SK-N-SH (cell line): ENCODE measurements around the gene NCAPH2. TPM values are rescaled to one million over a fixed set of nuclear protein-coding genes. Genes with fewer than 3 reads are reported as not detected.

Experiments used
- CTCF ChIA-PET: fragments of 300-600, 350-600 bp; formaldehyde crosslinking; extraction: SDS; loops from one replicate; lab custom pipeline; 2021; lab: Yijun Ruan, JAX
- POLR2A ChIA-PET: fragments of 350-600 bp; sonication (Branson Sonifier 250); formaldehyde crosslinking; extraction: SDS; loops from one replicate; lab custom pipeline; 2020; ENCODE audit warnings: antibody characterized with exemption, inconsistent platforms; lab: Yijun Ruan, JAX
- DNase-seq: peaks from one replicate; pipeline ENCODE4 v3.0.0; 2012
- H2AFZ ChIP-seq: fragments of 200-600 bp; sonication (generic); 2 replicates; pipeline ENCODE4 v1.8.1; 2016; ENCODE audit warnings: antibody characterized with exemption, mild to moderate bottlenecking, low read depth
- H3F3A ChIP-seq: fragments of 200-600 bp; sonication (generic); replicated peaks from 2 replicates; pipeline ENCODE3; 2016; ENCODE audit warnings: antibody characterized with exemption, mild to moderate bottlenecking; ENCODE audit not compliant: insufficient read depth
- H3K27ac ChIP-seq, 2 experiments: fragments of 200-500 bp in 1 of 2; fragments of 200-600 bp in 1 of 2; sonication (Bioruptor generic) in 1 of 2; sonication (generic), shearing (Covaris generic) in 1 of 2; 2 replicates each; pipeline versions ENCODE4 v1.5.1 to v1.6.1; 2014 to 2016; ENCODE audit warnings: low read depth in 2 of 2, inconsistent platforms in 1 of 2, low read length in 1 of 2, mild to moderate bottlenecking in 1 of 2, mixed read lengths in 1 of 2
- H3K27me3 ChIP-seq: fragments of 200-600 bp; sonication (generic), shearing (Covaris generic); 2 replicates; pipeline ENCODE4 v1.6.1; 2016; ENCODE audit warnings: mixed run types; ENCODE audit not compliant: insufficient read depth
- H3K36me3 ChIP-seq, 2 experiments: fragments of 200-500 bp in 1 of 2; fragments of 200-600 bp in 1 of 2; sonication (Bioruptor generic) in 1 of 2; sonication (generic) in 1 of 2; replicated peaks in 1 of 2; 2 replicates each; pipeline versions ENCODE3 to v1.5.1; 2014 to 2016; ENCODE audit warnings: low read length in 1 of 2, mild to moderate bottlenecking in 1 of 2; ENCODE audit not compliant: insufficient read depth in 2 of 2, control insufficient read depth in 1 of 2
- H3K4me1 ChIP-seq, 2 experiments: fragments of 200-500 bp in 1 of 2; fragments of 200-600 bp in 1 of 2; sonication (Bioruptor generic) in 1 of 2; sonication (generic), shearing (Covaris generic) in 1 of 2; 2 replicates each; pipeline versions ENCODE4 v1.5.1 to v1.6.1; 2014 to 2016; ENCODE audit warnings: low read depth in 1 of 2, low read length in 1 of 2, mixed run types in 1 of 2; ENCODE audit not compliant: insufficient read depth in 2 of 2, control insufficient read depth in 1 of 2
- H3K4me2 ChIP-seq: fragments of 200-600 bp; sonication (generic), shearing (Covaris generic); 2 replicates; pipeline ENCODE4 v1.6.1; 2017; ENCODE audit warnings: mixed run types
- H3K4me3 ChIP-seq, 2 experiments: fragments of 200-500 bp in 1 of 2; fragments of 200-600 bp in 1 of 2; sonication (Bioruptor generic) in 1 of 2; sonication (generic), shearing (Covaris generic) in 1 of 2; 2 replicates each; pipeline versions ENCODE4 v1.5.1 to v1.8.1; 2014 to 2016; ENCODE audit warnings: low read depth in 2 of 2, inconsistent platforms in 1 of 2, low read length in 1 of 2, mild to moderate bottlenecking in 1 of 2, mixed read lengths in 1 of 2, moderate library complexity in 1 of 2
- H3K79me2 ChIP-seq: fragments of 200-600 bp; sonication (generic); 2 replicates; pipeline ENCODE4 v1.8.1; 2017; ENCODE audit warnings: mild to moderate bottlenecking; ENCODE audit not compliant: insufficient read depth
- H3K9ac ChIP-seq: fragments of 200-600 bp; sonication (generic); 2 replicates; pipeline ENCODE4 v1.6.1; 2017; ENCODE audit warnings: mixed run types
- H3K9me2 ChIP-seq: fragments of 200-600 bp; sonication (generic); 2 replicates; pipeline ENCODE4 v1.6.1; 2017; ENCODE audit warnings: mixed run types
- H3K9me3 ChIP-seq: fragments of 200-600 bp; sonication (generic); 2 replicates; pipeline ENCODE4 v1.6.1; 2017; ENCODE audit warnings: mixed run types, mild to moderate bottlenecking, moderate library complexity
- H4K20me1 ChIP-seq: fragments of 200-600 bp; sonication (generic); 2 replicates; pipeline ENCODE4 v1.6.1; 2017; ENCODE audit warnings: mild to moderate bottlenecking, mixed run types; ENCODE audit not compliant: insufficient read depth
- CHD2 ChIP-seq: fragments of 150-350 bp; IDR thresholded peaks from 2 replicates; pipeline ENCODE4 v1.6.1; 2018; ENCODE audit warnings: low read length; ENCODE audit not compliant: partially characterized antibody
- CTCF ChIP-seq: fragments of 200-600 bp; sonication (generic); IDR thresholded peaks from 2 replicates; pipeline ENCODE4 v1.6.1; 2017; ENCODE audit warnings: antibody characterized with exemption, mild to moderate bottlenecking, moderate library complexity
- EZH2phosphoT487 ChIP-seq: fragments of 200-600 bp; sonication (generic); IDR thresholded peaks from 2 replicates; pipeline ENCODE4 v1.6.1; 2017; ENCODE audit warnings: low read depth, mixed run types, mild to moderate bottlenecking, antibody characterized with exemption, moderate library complexity, borderline replicate concordance
- FOSL2 ChIP-seq: IDR thresholded peaks from 2 replicates; pipeline ENCODE4 v1.4.0; 2012; ENCODE audit warnings: low read depth, mild to moderate bottlenecking, moderate library complexity, borderline replicate concordance
- FOXJ3 ChIP-seq: sonication (generic); formaldehyde crosslinking; IDR thresholded peaks from 2 replicates; pipeline ENCODE4 v1.5.1; 2020; ENCODE audit warnings: mild to moderate bottlenecking, missing genetic modification reagents
- FOXM1 ChIP-seq: IDR thresholded peaks from 2 replicates; pipeline ENCODE4 v1.4.0; 2012; ENCODE audit warnings: low read depth, mild to moderate bottlenecking
- GATA2 ChIP-seq: sonication (generic); formaldehyde crosslinking; IDR thresholded peaks from 2 replicates; pipeline ENCODE4 v1.5.0; 2020; ENCODE audit warnings: mild to moderate bottlenecking, missing genetic modification reagents
- IRF3 ChIP-seq: fragments of 150-350 bp; IDR thresholded peaks from 2 replicates; pipeline ENCODE4 v1.6.1; 2016; ENCODE audit warnings: mild to moderate bottlenecking, low read depth, low read length
- MAX ChIP-seq: IDR thresholded peaks from 2 replicates; pipeline ENCODE4 v1.4.0; 2012; ENCODE audit warnings: low read depth
- POLR2AphosphoS5 ChIP-seq: IDR thresholded peaks from 2 replicates; pipeline ENCODE4 v1.6.1; 2012; ENCODE audit warnings: low read depth, low read length
- RCOR1 ChIP-seq: fragments of 150-350 bp; IDR thresholded peaks from 2 replicates; pipeline ENCODE4 v1.6.1; 2017; ENCODE audit warnings: antibody characterized with exemption, low read length
- REST ChIP-seq: IDR thresholded peaks from 2 replicates; pipeline ENCODE4 v1.6.1; 2012; ENCODE audit warnings: mild to moderate bottlenecking, low read depth, low read length, moderate library complexity
- RFX5 ChIP-seq: IDR thresholded peaks from 2 replicates; pipeline ENCODE4 v1.6.1; 2012; ENCODE audit warnings: mild to moderate bottlenecking, improper control_type of control experiment, low read length
- RXRA ChIP-seq: IDR thresholded peaks from 2 replicates; pipeline ENCODE4 v1.4.0; 2012; ENCODE audit warnings: low read depth, mild to moderate bottlenecking, borderline replicate concordance
- SIN3A ChIP-seq: IDR thresholded peaks from 2 replicates; pipeline ENCODE4 v1.6.1; 2012; ENCODE audit warnings: low read depth, mild to moderate bottlenecking, low read length, moderate library complexity, borderline replicate concordance
- TAF1 ChIP-seq: IDR thresholded peaks from 2 replicates; pipeline ENCODE4 v1.6.1; 2012; ENCODE audit warnings: low read depth, mild to moderate bottlenecking, low read length, moderate library complexity, borderline replicate concordance
- TEAD4 ChIP-seq: IDR thresholded peaks from 2 replicates; pipeline ENCODE4 v1.4.0; 2012; ENCODE audit warnings: mild to moderate bottlenecking, borderline replicate concordance; ENCODE audit not compliant: insufficient read depth
- YY1 ChIP-seq: IDR thresholded peaks from 2 replicates; pipeline ENCODE4 v1.4.0; 2012; ENCODE audit warnings: low read depth, mild to moderate bottlenecking
- WGBS: methylation state at CpG from one replicate; pipeline ENCODE4 v1.1.6; 2017; ENCODE audit warnings: low lambda C conversion rate; 5-methylcytosine and 5-hydroxymethylcytosine counted together
- polyA plus RNA-seq, 3 experiments: library from polyadenylated mRNA; depleted of rRNA; stranded (reverse); fragments of >200 nt; gene quantifications; 2 replicates each; pipeline ENCODE4 v1.2.3, GENCODE V29; 2012

NCAPH2 gene
- polyA plus RNA-seq, 1 of the 3 experiments (the other 2 are of a cell fraction), result 22.4 TPM

- Histone ChIP-seq H2AFZ (no peak overlapping the region), H3K4me3 (no peak overlapping the region), H3K79me2 (no peaks in the 10 kb centered on the region), H3K27ac (no peak overlapping the region), H3K4me1 (peaks cover 0 to 2% of the 10 kb centered on the region in 2 experiments; a peak in 1 of 4 replicates), H3K9me3 (no peaks in the 10 kb centered on the region), H4K20me1 (no peaks in the 10 kb centered on the region), H3F3A (no peaks in the 10 kb centered on the region), H3K4me2 (no peak overlapping the region), H3K9me2 (no peaks in the 10 kb centered on the region), H3K27me3 (no peaks in the 10 kb centered on the region), H3K9ac (no peak overlapping the region), H3K36me3 (no peaks in the 10 kb centered on the region)
- POLR2A ChIA-PET, result no interaction called here
- TF ChIP-seq TAF1, result no peak
- no peak for TF ChIP-seq MAX
- TF ChIP-seq FOXJ3 (CRISPR knock-in tag), result no peak
- no peak for TF ChIP-seq RFX5
- TF ChIP-seq TEAD4, result no peak
- no peak for TF ChIP-seq CHD2
- no peak for TF ChIP-seq POLR2AphosphoS5
- no peak for TF ChIP-seq RXRA
- no peak for TF ChIP-seq CTCF
- 83% methylated on average over 6 of the region's 31 CpGs for WGBS
- DNase-seq, result no peak
- CTCF ChIA-PET, result interaction anchor here (1.2 kb wide), 1 partner anchor 14 kb away, joined by 3 read pairs; no protein-coding TSS in a partner anchor
These were observed 18.4 kb upstream of the NCAPH2 start for GRCh38 chr22:50489363-50490243.

- Histone ChIP-seq H3K4me1 (peaks cover 0 to 1% of the 10 kb centered on the region in 2 experiments; a peak in 1 of 4 replicates), H4K20me1 (no peaks in the 10 kb centered on the region), H3F3A (no peaks in the 10 kb centered on the region), H3K9ac (no peak overlapping the region), H3K4me2 (no peak overlapping the region), H3K36me3 (no peaks in the 10 kb centered on the region), H3K79me2 (no peaks in the 10 kb centered on the region), H2AFZ (no peak overlapping the region), H3K9me3 (no peaks in the 10 kb centered on the region), H3K9me2 (no peaks in the 10 kb centered on the region), H3K4me3 (no peak overlapping the region), H3K27me3 (no peaks in the 10 kb centered on the region), H3K27ac (no peak overlapping the region)
- CTCF ChIA-PET, result no interaction called here
- DNase-seq, result no peak
- 76% methylated on average over 24 of the region's 27 CpGs for WGBS
- POLR2A ChIA-PET, result no interaction called here
- TF ChIP-seq RCOR1 (no peak), TEAD4 (no peak), REST (no peak), YY1 (no peak), FOSL2 (no peak), EZH2phosphoT487 (no peak), CHD2 (no peak), IRF3 (no peak), SIN3A (no peak), FOXM1 (no peak), GATA2 (CRISPR knock-in tag) (no peak), RFX5 (no peak), POLR2AphosphoS5 (no peak)
These were observed 17.3 kb upstream of the NCAPH2 start for GRCh38 chr22:50490531-50491308.
